ENCODE measurements around the gene TEX11.
"Not testable (repeated sequence)": the region's sequence is repeated elsewhere in the genome, so short reads cannot be mapped to it uniquely, and the experiment has no call there.

- TF ChIP-seq EP300, POLR2A (IDR thresholded peaks at IDR 0.05): not testable (repeated sequence)
- TF ChIP-seq, protein P1, sequence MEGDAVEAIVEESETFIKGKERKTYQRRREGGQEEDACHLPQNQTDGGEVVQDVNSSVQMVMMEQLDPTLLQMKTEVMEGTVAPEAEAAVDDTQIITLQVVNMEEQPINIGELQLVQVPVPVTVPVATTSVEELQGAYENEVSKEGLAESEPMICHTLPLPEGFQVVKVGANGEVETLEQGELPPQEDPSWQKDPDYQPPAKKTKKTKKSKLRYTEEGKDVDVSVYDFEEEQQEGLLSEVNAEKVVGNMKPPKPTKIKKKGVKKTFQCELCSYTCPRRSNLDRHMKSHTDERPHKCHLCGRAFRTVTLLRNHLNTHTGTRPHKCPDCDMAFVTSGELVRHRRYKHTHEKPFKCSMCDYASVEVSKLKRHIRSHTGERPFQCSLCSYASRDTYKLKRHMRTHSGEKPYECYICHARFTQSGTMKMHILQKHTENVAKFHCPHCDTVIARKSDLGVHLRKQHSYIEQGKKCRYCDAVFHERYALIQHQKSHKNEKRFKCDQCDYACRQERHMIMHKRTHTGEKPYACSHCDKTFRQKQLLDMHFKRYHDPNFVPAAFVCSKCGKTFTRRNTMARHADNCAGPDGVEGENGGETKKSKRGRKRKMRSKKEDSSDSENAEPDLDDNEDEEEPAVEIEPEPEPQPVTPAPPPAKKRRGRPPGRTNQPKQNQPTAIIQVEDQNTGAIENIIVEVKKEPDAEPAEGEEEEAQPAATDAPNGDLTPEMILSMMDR (IDR thresholded peaks at IDR 0.05): not testable (repeated sequence)
These were observed 338.5 kb downstream of the TEX11 start for GRCh38 chrX:70569922-70570576.

All from ovary (tissue), 3 donors.